ENCODE results near the gene MEP1A.

MEP1A gene

DNA sequence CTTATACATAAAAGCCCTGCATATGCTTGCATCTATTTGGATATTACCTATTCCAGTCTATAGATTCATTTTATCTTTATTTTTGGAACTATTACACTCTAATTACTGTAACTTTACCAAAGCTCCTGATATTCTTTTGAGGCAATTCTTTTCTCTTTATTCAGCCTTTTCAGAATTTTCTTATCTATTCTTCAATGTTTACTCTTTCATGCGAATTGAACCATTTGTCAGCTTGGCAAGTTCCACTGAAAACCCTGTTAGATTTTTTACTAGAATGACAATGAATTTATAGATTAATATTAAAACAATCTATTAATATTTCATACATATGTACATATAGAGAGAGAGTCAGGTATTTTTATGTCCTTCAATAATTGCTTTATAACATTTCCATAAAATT lies 554 bp upstream of the MEP1A start:
- Histone ChIP-seq H3K4me3 (ENCODE audit: low read length) (no peak overlapping the region), H2AFZ (ENCODE audit: low read depth, low read length) (no peak overlapping the region), H3K79me2 (ENCODE audit: low read length) (no peaks in the 10 kb centered on the region), H3K9ac (ENCODE audit: low read length) (no peak overlapping the region), H4K20me1 (ENCODE audit: insufficient read depth, low read length) (no peaks in the 10 kb centered on the region), H3K27me3 (ENCODE audit: low read depth, low read length) (no peaks in the 10 kb centered on the region), H3K27ac (ENCODE audit: low read length) (no peak overlapping the region), H3K9me3 (ENCODE audit: insufficient read depth, low read length) (no peaks in the 10 kb centered on the region), H3K4me2 (ENCODE audit: low read length) (no peak overlapping the region), H3K36me3 (replicated peaks; ENCODE audit: low read depth, low read length) (no peaks in the 10 kb centered on the region), H3K4me1 (ENCODE audit: low read length) (no peaks in the 10 kb centered on the region)
- TF ChIP-seq EZH2phosphoT487 (IDR thresholded peaks at IDR 0.05; ENCODE audit: low read depth), result no peak
- TF ChIP-seq, protein P1, sequence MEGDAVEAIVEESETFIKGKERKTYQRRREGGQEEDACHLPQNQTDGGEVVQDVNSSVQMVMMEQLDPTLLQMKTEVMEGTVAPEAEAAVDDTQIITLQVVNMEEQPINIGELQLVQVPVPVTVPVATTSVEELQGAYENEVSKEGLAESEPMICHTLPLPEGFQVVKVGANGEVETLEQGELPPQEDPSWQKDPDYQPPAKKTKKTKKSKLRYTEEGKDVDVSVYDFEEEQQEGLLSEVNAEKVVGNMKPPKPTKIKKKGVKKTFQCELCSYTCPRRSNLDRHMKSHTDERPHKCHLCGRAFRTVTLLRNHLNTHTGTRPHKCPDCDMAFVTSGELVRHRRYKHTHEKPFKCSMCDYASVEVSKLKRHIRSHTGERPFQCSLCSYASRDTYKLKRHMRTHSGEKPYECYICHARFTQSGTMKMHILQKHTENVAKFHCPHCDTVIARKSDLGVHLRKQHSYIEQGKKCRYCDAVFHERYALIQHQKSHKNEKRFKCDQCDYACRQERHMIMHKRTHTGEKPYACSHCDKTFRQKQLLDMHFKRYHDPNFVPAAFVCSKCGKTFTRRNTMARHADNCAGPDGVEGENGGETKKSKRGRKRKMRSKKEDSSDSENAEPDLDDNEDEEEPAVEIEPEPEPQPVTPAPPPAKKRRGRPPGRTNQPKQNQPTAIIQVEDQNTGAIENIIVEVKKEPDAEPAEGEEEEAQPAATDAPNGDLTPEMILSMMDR (IDR thresholded peaks at IDR 0.05; ENCODE audit: low read depth, low read length), result no peak

DNA sequence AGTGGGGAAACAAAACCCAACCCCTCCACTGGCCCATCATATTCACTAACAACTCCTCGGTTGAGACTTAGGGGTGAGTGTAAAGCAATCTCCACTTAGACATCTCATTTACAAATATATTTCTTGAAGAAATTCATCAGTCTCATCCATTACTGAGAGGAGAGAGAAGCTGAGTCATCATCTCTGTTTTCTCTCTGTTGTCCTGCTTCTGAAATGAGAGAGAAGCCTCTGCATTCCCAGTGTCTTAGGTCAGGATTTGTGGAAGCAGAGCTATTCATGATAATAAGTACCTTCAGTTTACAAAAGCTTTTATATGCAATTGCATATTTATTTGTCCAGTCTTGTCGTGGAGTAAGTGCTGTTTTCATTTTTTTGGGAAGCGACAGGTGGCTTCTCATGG lies 879 bp downstream of the MEP1A start:
- no peaks in the 10 kb centered on the region for H3K4me1 ChIP-seq (ENCODE audit: low read length)

DNA sequence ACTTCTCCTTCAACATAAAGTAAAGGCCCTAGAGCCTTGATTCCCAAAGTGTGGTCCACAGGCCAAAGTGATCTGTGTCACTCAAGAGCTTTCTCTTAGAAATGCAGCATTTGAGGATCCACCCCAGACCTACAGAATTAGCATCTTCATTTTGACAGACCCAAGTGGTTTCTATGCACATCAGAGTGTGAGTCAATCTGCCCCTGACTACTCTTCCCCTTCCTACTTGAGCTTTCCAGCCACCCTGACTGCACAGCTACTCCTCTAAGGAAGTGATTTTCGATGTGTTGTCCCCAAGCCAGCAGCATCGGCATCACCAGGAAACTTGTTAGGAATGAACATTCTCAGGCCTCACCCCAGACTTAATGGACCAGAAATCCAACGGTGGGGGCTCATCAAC lies 2.6 kb downstream of the MEP1A start:
- Histone ChIP-seq H3K9me3 (ENCODE audit: insufficient read depth, low read length) (no peaks in the 10 kb centered on the region), H3K4me2 (ENCODE audit: low read length) (no peak overlapping the region), H4K20me1 (ENCODE audit: insufficient read depth, low read length) (no peaks in the 10 kb centered on the region), H3K36me3 (replicated peaks; ENCODE audit: low read depth, low read length) (no peaks in the 10 kb centered on the region), H3K4me1 (ENCODE audit: low read length) (no peaks in the 10 kb centered on the region), H2AFZ (ENCODE audit: low read depth, low read length) (no peak overlapping the region), H3K4me3 (ENCODE audit: low read length) (no peak overlapping the region), H3K9ac (ENCODE audit: low read length) (no peak overlapping the region), H3K79me2 (ENCODE audit: low read length) (no peaks in the 10 kb centered on the region), H3K27me3 (ENCODE audit: low read depth, low read length) (no peaks in the 10 kb centered on the region), H3K27ac (ENCODE audit: low read length) (no peak overlapping the region)
- TF ChIP-seq, protein P1 (IDR thresholded peaks at IDR 0.05; ENCODE audit: low read depth, low read length), result no peak
- no peak for TF ChIP-seq EZH2phosphoT487 (IDR thresholded peaks at IDR 0.05; ENCODE audit: low read depth)

More for the DNA sequence above, 879 bp downstream of the MEP1A start:
- Histone ChIP-seq H3K27me3 (ENCODE audit: low read depth, low read length) (no peaks in the 10 kb centered on the region), H3K27ac (ENCODE audit: low read length) (no peak overlapping the region), H3K9ac (ENCODE audit: low read length) (no peak overlapping the region), H3K79me2 (ENCODE audit: low read length) (no peaks in the 10 kb centered on the region), H4K20me1 (ENCODE audit: insufficient read depth, low read length) (no peaks in the 10 kb centered on the region), H2AFZ (ENCODE audit: low read depth, low read length) (no peak overlapping the region), H3K4me2 (ENCODE audit: low read length) (no peak overlapping the region), H3K36me3 (replicated peaks; ENCODE audit: low read depth, low read length) (no peaks in the 10 kb centered on the region), H3K4me3 (ENCODE audit: low read length) (no peak overlapping the region), H3K9me3 (ENCODE audit: insufficient read depth, low read length) (no peaks in the 10 kb centered on the region)
- TF ChIP-seq, protein P1 (IDR thresholded peaks at IDR 0.05; ENCODE audit: low read depth, low read length), result no peak
- no peak for TF ChIP-seq EZH2phosphoT487 (IDR thresholded peaks at IDR 0.05; ENCODE audit: low read depth)

DNA sequence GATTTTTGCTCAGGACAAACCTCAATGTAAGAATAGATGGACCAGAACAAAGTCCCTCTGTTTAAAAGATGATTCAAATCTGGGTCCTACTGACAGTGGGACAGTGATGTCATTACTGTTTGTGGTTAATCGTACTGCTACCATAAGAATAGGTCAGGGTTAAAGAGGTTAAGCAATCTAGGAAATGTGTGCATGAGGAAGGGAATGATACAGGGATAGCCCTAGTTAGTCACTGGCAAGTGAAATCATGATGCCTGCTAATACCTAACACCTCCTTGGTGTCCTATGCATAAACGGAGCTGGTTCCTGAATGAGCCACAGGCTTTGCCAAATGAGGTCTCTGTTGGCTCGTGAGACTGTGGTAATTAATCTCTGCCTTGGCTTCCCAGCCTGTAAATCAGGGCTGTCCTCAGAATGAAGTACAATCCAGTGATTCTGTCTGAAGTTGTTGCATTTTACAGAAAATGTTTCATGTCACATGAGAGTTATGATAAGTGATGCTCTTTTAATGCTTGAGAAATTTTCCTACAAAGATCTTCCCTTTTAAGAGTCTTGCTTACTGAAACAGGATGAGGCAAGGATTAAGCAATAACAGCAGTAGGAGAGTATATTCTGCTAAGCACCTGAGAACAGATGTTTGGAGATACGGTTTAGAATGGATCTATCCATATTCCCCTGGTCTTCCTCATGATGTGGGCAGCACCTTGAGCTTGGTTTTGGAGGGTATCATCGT lies 3.8 kb downstream of the MEP1A start:
- Histone ChIP-seq H2AFZ (ENCODE audit: low read depth, low read length) (no peak overlapping the region), H4K20me1 (ENCODE audit: insufficient read depth, low read length) (no peaks in the 10 kb centered on the region), H3K9me3 (ENCODE audit: insufficient read depth, low read length) (no peaks in the 10 kb centered on the region), H3K4me1 (ENCODE audit: low read length) (no peaks in the 10 kb centered on the region), H3K79me2 (ENCODE audit: low read length) (no peaks in the 10 kb centered on the region), H3K4me3 (ENCODE audit: low read length) (no peak overlapping the region), H3K36me3 (replicated peaks; ENCODE audit: low read depth, low read length) (no peaks in the 10 kb centered on the region), H3K27ac (ENCODE audit: low read length) (no peak overlapping the region), H3K9ac (ENCODE audit: low read length) (no peak overlapping the region), H3K4me2 (ENCODE audit: low read length) (no peak overlapping the region), H3K27me3 (ENCODE audit: low read depth, low read length) (peaks cover 4% of the 10 kb centered on the region; the same call in 1 of the 2 replicates)
- no peak for TF ChIP-seq EZH2phosphoT487 (IDR thresholded peaks at IDR 0.05; ENCODE audit: low read depth)
- TF ChIP-seq, protein P1 (IDR thresholded peaks at IDR 0.05; ENCODE audit: low read depth, low read length), result no peak

Data from OCI-LY3 (cell line).